Measurements from ENCODE around the gene RALGAPA2.

Gene RALGAPA2

DNA sequence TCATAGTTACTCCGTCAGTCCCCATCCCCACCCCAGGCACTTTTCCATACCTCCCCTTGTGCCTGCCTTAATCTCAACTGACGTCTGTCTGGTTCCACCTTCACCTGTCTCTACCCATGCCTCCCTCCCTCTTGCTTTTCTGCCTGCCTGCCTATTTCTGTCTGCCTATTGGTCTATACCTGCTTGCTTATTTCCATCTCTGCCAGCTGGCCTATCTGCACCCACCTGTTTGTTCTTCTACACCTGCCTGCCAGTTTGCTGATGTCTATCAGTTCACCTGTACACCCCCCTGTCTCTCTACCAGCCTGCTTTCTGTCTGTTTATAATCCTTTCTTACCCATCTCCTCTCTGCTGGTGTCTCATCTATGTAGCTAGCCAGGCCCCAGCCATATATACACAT lies 87.5 kb downstream of the RALGAPA2 start:
- Histone ChIP-seq H3K36me3 (peaks cover 41% of the 10 kb centered on the region), H3K27ac (no peak overlapping the region), H3K9me3 (no peaks in the 10 kb centered on the region), H3K4me1 (no peaks in the 10 kb centered on the region), H3K27me3 (no peaks in the 10 kb centered on the region), H3K9ac (no peak overlapping the region), H3K4me2 (no peak overlapping the region), H4K20me1 (no peaks in the 10 kb centered on the region), H3K4me3 (no peak overlapping the region)
- TF ChIP-seq Cebpa-rat (IDR thresholded peaks at IDR 0.05) = no peak

DNA sequence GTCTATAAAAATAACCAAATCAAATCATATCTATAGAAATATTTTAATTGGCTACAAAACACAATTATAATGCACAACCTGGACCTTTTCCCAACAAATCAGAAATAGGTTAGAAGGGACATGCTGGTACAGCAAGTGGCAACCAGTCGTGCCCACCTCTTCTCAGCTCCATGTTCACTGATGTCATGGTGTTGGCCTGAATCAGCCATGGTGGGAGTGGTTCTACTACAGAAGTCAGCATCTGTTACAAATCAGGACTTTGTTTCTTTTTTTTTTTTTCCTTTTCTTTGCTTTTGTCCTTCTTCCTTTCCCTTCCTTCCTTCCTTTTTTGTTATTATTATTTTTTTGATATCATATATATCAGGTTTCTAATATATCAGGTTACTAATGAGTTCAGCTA lies 91.2 kb downstream of the RALGAPA2 start:
- Histone ChIP-seq H4K20me1 (no peaks in the 10 kb centered on the region), H3K9ac (no peak overlapping the region), H3K9me3 (no peaks in the 10 kb centered on the region), H3K36me3 (peaks cover 27% of the 10 kb centered on the region), H3K4me2 (no peak overlapping the region), H3K27ac (no peak overlapping the region), H3K27me3 (no peaks in the 10 kb centered on the region), H3K4me1 (no peaks in the 10 kb centered on the region), H3K4me3 (no peak overlapping the region)
- no peak for TF ChIP-seq Cebpa-rat (IDR thresholded peaks at IDR 0.05)

DNA sequence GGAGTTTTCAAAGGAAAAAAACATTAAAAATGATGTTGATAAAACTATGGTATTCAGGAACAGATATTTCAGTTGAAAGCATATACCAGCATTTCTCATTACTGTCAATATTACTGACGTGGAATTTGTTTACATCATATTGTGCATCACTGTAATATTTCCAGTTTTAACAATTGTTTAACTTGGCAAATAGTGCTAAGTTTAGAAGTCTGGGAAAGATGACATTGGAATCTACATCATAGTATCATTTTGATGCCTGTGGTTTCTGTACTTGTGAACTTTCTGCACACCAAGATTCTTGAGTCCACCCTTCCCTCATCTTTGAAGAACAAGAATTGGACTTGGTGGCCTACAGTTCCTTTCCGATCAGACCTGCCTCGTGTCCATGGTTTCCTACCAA lies 98.1 kb downstream of the RALGAPA2 start:
- TF ChIP-seq Cebpa-rat (IDR thresholded peaks at IDR 0.05) = no peak
- Histone ChIP-seq H3K9ac (no peak overlapping the region), H3K27ac (no peak overlapping the region), H3K4me3 (no peak overlapping the region), H3K4me1 (no peaks in the 10 kb centered on the region), H3K27me3 (no peaks in the 10 kb centered on the region), H3K4me2 (no peak overlapping the region), H3K36me3 (peaks cover 42% of the 10 kb centered on the region), H3K9me3 (no peaks in the 10 kb centered on the region), H4K20me1 (no peaks in the 10 kb centered on the region)

DNA sequence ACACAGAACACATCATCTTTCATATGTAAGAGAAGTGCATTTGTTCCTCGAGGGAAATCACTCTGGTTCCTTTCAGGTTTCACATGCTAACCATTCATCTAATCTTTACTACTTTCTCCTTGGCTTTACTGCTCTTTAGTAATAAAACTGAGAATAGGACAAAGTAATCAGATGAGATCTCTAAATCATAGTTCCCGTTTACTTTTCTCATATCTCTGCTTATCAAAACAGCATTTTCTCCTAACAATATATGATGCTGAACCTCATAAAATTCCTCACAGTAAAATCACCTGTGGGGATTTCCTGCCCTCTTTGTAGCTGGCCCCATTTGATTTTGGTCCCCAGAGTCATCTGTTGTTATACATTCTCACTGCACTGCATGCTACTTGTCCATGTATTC lies 100.2 kb downstream of the RALGAPA2 start:
- Histone ChIP-seq H3K27me3 (no peaks in the 10 kb centered on the region), H3K9ac (no peak overlapping the region), H4K20me1 (no peaks in the 10 kb centered on the region), H3K27ac (no peak overlapping the region), H3K4me3 (no peak overlapping the region), H3K9me3 (no peaks in the 10 kb centered on the region), H3K36me3 (peaks cover 34% of the 10 kb centered on the region), H3K4me2 (no peak overlapping the region), H3K4me1 (no peaks in the 10 kb centered on the region)
- TF ChIP-seq Cebpa-rat (IDR thresholded peaks at IDR 0.05) = no peak

DNA sequence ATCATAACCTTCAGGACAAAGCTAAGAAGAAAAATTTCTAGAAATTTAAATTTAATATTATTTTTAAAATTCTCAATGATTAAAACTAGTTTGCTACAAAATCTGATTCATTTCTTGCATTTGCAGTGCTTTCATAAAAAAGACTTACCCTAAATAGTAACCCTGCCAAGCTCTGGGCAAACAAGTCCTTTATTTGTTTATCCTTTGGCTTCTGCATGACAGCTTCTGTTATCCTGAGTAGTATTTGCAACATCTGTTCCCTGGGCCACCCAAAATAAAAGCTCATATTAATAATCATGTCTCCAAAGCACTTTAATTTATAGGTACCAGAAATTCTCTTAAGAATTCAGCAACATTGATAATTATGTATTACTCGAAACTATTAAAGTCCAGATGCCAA lies 101.3 kb downstream of the RALGAPA2 start:
- no peaks in the 10 kb centered on the region for H4K20me1 ChIP-seq
- no peak overlapping the region for H3K9ac ChIP-seq
- no peak overlapping the region for H3K4me2 ChIP-seq
- H3K27me3 ChIP-seq = no peaks in the 10 kb centered on the region
- H3K36me3 ChIP-seq = peaks cover 34% of the 10 kb centered on the region
- no peak overlapping the region for H3K4me3 ChIP-seq
- no peaks in the 10 kb centered on the region for H3K4me1 ChIP-seq
- H3K27ac ChIP-seq = no peak overlapping the region
- TF ChIP-seq Cebpa-rat (IDR thresholded peaks at IDR 0.05) = no peak
- no peaks in the 10 kb centered on the region for H3K9me3 ChIP-seq

DNA sequence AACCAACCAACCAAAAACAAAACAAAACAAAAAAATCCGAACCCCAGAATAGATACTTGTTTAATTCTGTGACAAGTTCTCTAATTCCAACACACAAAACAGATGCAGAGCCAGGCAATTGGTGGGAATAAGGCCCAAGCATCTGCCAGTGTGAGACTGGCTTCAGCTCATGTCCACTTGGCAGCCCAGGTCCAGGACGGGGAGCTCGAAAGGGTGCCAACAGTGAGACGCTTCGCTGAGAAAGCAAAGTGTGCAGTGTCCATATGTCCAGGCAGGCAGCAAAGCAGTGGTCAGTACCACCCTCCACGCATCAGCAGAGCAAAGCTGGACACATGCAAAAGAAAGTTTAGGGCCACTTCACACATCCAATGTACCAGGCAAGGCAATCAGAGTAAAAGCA lies 102.9 kb downstream of the RALGAPA2 start:
- H3K27me3 ChIP-seq = no peaks in the 10 kb centered on the region
- peaks cover 31% of the 10 kb centered on the region for H3K36me3 ChIP-seq
- H4K20me1 ChIP-seq = no peaks in the 10 kb centered on the region
- H3K27ac ChIP-seq = no peak overlapping the region
- no peaks in the 10 kb centered on the region for H3K4me1 ChIP-seq
- H3K4me2 ChIP-seq = no peak overlapping the region
- H3K9me3 ChIP-seq = no peaks in the 10 kb centered on the region
- no peak overlapping the region for H3K4me3 ChIP-seq
- TF ChIP-seq Cebpa-rat (IDR thresholded peaks at IDR 0.05) = no peak
- no peak overlapping the region for H3K9ac ChIP-seq

DNA sequence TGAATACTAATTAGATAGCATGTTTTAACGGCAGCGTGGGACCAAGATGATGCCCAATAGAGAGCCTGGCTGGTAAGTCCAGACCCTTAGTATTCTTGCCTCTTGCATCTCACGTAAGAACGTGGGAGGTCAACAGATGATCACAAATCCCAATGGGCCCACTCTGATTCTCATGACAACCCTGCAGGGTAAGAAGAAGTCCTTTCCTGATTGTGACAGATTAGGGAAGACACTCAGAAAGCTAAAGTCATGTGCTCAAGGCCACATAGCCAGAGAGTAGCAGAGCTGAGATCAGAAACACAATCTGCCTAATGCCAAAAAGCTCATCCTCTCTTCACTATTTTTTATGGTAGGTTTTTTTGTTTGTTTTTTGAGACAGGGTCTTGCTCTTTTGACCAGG lies 103.8 kb downstream of the RALGAPA2 start:
- Histone ChIP-seq H3K4me3 (no peak overlapping the region), H3K4me2 (no peak overlapping the region), H3K9me3 (no peaks in the 10 kb centered on the region), H4K20me1 (no peaks in the 10 kb centered on the region), H3K4me1 (peaks cover 5% of the 10 kb centered on the region; the same call in 1 of the 2 replicates), H3K9ac (no peak overlapping the region), H3K27ac (no peak overlapping the region), H3K27me3 (no peaks in the 10 kb centered on the region), H3K36me3 (peaks cover 33% of the 10 kb centered on the region)
- TF ChIP-seq Cebpa-rat (IDR thresholded peaks at IDR 0.05) = no peak

DNA sequence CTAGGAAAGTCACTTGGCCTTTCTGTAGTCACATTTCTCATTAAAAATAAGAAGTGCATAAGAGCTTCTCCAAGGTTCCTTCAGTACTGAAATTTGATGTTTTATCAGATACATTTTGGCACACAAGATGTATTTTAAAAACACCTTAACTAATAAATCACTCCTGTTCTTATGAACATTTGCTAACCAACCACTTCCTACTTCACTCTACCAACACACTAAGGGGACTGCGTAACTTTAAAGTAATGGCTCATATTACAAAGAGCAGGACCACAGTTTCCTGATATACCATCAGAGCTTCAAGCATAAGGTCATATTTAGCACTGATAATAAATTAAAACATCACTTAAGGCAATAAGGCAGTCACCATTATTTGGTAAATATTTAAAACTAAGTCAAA lies 104.4 kb downstream of the RALGAPA2 start:
- Histone ChIP-seq H3K27ac (no peak overlapping the region), H4K20me1 (no peaks in the 10 kb centered on the region), H3K4me2 (no peak overlapping the region), H3K27me3 (no peaks in the 10 kb centered on the region), H3K4me1 (peaks cover 10% of the 10 kb centered on the region; the same call in 1 of the 2 replicates), H3K36me3 (peaks cover 33% of the 10 kb centered on the region), H3K9me3 (no peaks in the 10 kb centered on the region), H3K9ac (no peak overlapping the region), H3K4me3 (no peak overlapping the region)
- TF ChIP-seq Cebpa-rat (IDR thresholded peaks at IDR 0.05) = no peak

DNA sequence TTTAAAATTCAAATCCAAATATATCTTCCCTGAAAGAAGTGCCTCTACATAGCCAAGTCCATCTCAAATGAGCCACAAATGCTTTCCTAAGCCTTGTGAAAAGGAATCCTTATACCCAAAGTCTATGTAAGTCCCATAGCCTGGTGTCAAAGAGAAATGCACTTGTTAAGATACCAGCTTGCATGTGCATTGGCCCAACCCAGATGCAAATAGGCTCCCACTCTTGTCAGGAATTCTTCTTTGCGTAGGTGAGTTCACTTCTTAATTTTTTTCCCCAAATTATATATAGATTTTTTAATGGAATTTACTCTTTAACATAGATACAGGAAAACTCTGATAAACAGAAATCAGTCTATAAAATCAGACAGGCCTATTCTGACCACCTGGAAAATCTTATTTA lies 105.6 kb downstream of the RALGAPA2 start:
- Histone ChIP-seq H3K9ac (no peak overlapping the region), H4K20me1 (no peaks in the 10 kb centered on the region), H3K27me3 (no peaks in the 10 kb centered on the region), H3K9me3 (no peaks in the 10 kb centered on the region), H3K27ac (no peak overlapping the region), H3K4me3 (no peak overlapping the region), H3K4me1 (peaks cover 10% of the 10 kb centered on the region; the same call in 1 of the 2 replicates), H3K4me2 (no peak overlapping the region), H3K36me3 (peaks cover 43% of the 10 kb centered on the region)
- no peak for TF ChIP-seq Cebpa-rat (IDR thresholded peaks at IDR 0.05)

DNA sequence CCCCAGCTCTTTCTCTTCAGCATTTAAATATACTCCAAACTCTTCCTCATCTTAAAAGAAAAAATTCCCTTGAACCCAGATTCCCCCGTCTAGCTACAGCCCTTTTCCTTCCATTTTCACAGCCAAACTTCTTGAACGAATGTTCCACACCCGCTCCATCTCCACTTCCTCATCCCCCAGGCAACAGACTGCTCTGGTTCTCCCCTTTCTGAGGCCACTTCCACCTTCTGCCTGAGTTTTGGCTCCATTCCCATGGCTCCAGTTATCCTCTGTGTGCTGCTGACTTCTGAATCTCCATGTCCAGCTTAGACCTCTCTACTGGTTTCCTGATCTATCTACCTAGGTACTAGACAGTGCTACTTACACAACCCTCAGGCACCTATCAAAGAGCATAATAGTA lies 106.4 kb downstream of the RALGAPA2 start:
- Histone ChIP-seq H3K27ac (no peak overlapping the region), H3K36me3 (peaks cover 39% of the 10 kb centered on the region), H3K4me1 (peaks cover 10% of the 10 kb centered on the region; the same call in 1 of the 2 replicates), H3K4me3 (no peak overlapping the region), H3K27me3 (no peaks in the 10 kb centered on the region), H3K9me3 (no peaks in the 10 kb centered on the region), H4K20me1 (no peaks in the 10 kb centered on the region), H3K4me2 (no peak overlapping the region), H3K9ac (no peak overlapping the region)
- TF ChIP-seq Cebpa-rat (IDR thresholded peaks at IDR 0.05) = no peak

DNA sequence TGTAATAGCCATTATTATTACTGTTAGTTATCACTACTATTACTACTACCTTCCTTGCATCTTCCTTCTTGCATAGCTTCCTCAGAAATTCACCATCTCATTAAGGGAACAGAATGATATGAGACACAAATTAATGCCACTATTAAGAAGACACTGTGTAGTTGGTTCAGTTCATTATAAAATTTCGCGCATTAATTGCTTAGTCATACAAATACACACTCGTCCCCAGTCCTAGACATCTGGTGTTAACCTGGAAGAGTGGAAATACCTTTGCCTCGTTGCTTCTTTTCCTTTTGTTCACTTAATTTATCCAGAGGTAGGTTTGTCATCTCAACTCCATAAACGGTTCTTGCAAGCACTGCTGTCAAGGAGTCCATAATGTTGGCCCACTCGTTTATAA lies 107.5 kb downstream of the RALGAPA2 start:
- Histone ChIP-seq H3K4me2 (no peak overlapping the region), H3K9ac (no peak overlapping the region), H3K27me3 (no peaks in the 10 kb centered on the region), H4K20me1 (no peaks in the 10 kb centered on the region), H3K4me1 (peaks cover 10% of the 10 kb centered on the region; the same call in 1 of the 2 replicates), H3K27ac (no peak overlapping the region), H3K36me3 (peaks cover 41% of the 10 kb centered on the region), H3K9me3 (no peaks in the 10 kb centered on the region), H3K4me3 (no peak overlapping the region)
- TF ChIP-seq Cebpa-rat (IDR thresholded peaks at IDR 0.05) = no peak
